Activated CD8-positive, alpha-beta memory T cell treated with anti-CD3 and anti-CD28 coated beads for 1 hour (primary cell): ENCODE measurements around the gene BRIX1.

Experiments
- DNase-seq, 2 donors: peaks; one replicate each; pipeline ENCODE4 v3.0.0-alpha.2; 2020; ENCODE audit warnings: low read depth in 1 of 2; ENCODE audit errors: extremely low read depth in 1 of 2

Gene BRIX1

GRCh38 chr5:34915139-34915855, at the start of gene BRIX1, which contains the start of gene RAD1:
Gene BRIX1 (plus strand): TSS chr5:34915711. CDS start chr5:34915739, 28 bp downstream.
Gene RAD1 (minus strand): TSS chr5:34915504. CDS start chr5:34914892, 612 bp downstream.
- DNase-seq, result peak; percentile 71 to 88

GRCh38 chr5:34866989-34867471, 48.5 kb upstream of the BRIX1 start:
- DNase-seq, result no peak

GRCh38 chr5:34867660-34868059, 47.9 kb upstream of the BRIX1 start:
- DNase-seq, result no peak

GRCh38 chr5:34868791-34869190, 46.7 kb upstream of the BRIX1 start:
- DNase-seq, result no peak

- no peak for DNase-seq
These were observed 46.3 kb upstream of the BRIX1 start for GRCh38 chr5:34869256-34869655.

GRCh38 chr5:34870382-34870781, 45.1 kb upstream of the BRIX1 start:
- DNase-seq, result no peak

- DNase-seq, result no peak
These were observed 39.2 kb upstream of the BRIX1 start for GRCh38 chr5:34876275-34876674.

GRCh38 chr5:34881246-34881645, 34.3 kb upstream of the BRIX1 start:
- DNase-seq, result no peak

GRCh38 chr5:34886392-34887119, 29.0 kb upstream of the BRIX1 start:
- DNase-seq, result no peak

- DNase-seq, result no peak
These were observed 26.1 kb upstream of the BRIX1 start for GRCh38 chr5:34889394-34889793.

GRCh38 chr5:34891981-34892380, 23.5 kb upstream of the BRIX1 start:
- no peak for DNase-seq

- DNase-seq, result no peak
These were observed 23.1 kb upstream of the BRIX1 start for GRCh38 chr5:34892414-34892813.

GRCh38 chr5:34894716-34895115, 20.8 kb upstream of the BRIX1 start:
- no peak for DNase-seq

- no peak for DNase-seq
These were observed 19.7 kb upstream of the BRIX1 start for GRCh38 chr5:34895641-34896419.

GRCh38 chr5:34897646-34898045, 17.9 kb upstream of the BRIX1 start:
- no peak for DNase-seq

GRCh38 chr5:34898258-34898895, 17.1 kb upstream of the BRIX1 start:
- DNase-seq, result peak; percentile 10 to 35

GRCh38 chr5:34899066-34899465, 16.4 kb upstream of the BRIX1 start:
- no peak for DNase-seq

GRCh38 chr5:34900652-34901051, 14.9 kb upstream of the BRIX1 start:
- no peak for DNase-seq

GRCh38 chr5:34903260-34903659, 12.3 kb upstream of the BRIX1 start:
- no peak for DNase-seq

- no peak for DNase-seq
These were observed 9.9 kb upstream of the BRIX1 start for GRCh38 chr5:34905564-34905963.

- DNase-seq, result no peak
These were observed 2.4 kb upstream of the BRIX1 start for GRCh38 chr5:34913072-34913471.
